NCI-H1417 treated with DMSO at 0.1 percent for 48 hours (cell line): Measurements from ENCODE around the gene SETD3.

ENCODE experiments used
- DNase-seq: peaks from one replicate; lab custom pipeline; 2025; lab: John Stamatoyannopoulos, UW

The SETD3 gene

GRCh38 chr14:99459481-99460100 is 21.1 kb downstream of the SETD3 start:
- no peak for DNase-seq

GRCh38 chr14:99454246-99454645 is 26.4 kb downstream of the SETD3 start:
- no peak for DNase-seq

- no peak for DNase-seq
Observed at GRCh38 chr14:99452968-99453367, 27.7 kb downstream of the SETD3 start.

- no peak for DNase-seq
Observed at GRCh38 chr14:99451234-99451633, 29.4 kb downstream of the SETD3 start.

- DNase-seq, result no peak
Observed at GRCh38 chr14:99450266-99450665, 30.4 kb downstream of the SETD3 start.

GRCh38 chr14:99447739-99448138 is 32.9 kb downstream of the SETD3 start:
- no peak for DNase-seq

GRCh38 chr14:99445931-99446330 is 34.7 kb downstream of the SETD3 start:
- no peak for DNase-seq

- no peak for DNase-seq
Observed at GRCh38 chr14:99441918-99442317, 38.7 kb downstream of the SETD3 start.

GRCh38 chr14:99441157-99441870 is 39.3 kb downstream of the SETD3 start:
- DNase-seq, result no peak

GRCh38 chr14:99440278-99440677 is 40.4 kb downstream of the SETD3 start:
- DNase-seq, result no peak

- DNase-seq, result no peak
Observed at GRCh38 chr14:99437706-99438105, 43.0 kb downstream of the SETD3 start.

- DNase-seq, result no peak
Observed at GRCh38 chr14:99436247-99437180, 44.1 kb downstream of the SETD3 start.

GRCh38 chr14:99435327-99435726 is 45.3 kb downstream of the SETD3 start:
- no peak for DNase-seq

GRCh38 chr14:99432485-99432884 is 48.2 kb downstream of the SETD3 start:
- no peak for DNase-seq

- no peak for DNase-seq
Observed at GRCh38 chr14:99431986-99432385, 48.7 kb downstream of the SETD3 start.

- no peak for DNase-seq
Observed at GRCh38 chr14:99430491-99430890, 50.2 kb downstream of the SETD3 start.

- no peak for DNase-seq
Observed at GRCh38 chr14:99427632-99428300, 52.9 kb downstream of the SETD3 start.

GRCh38 chr14:99426813-99427346 is 53.8 kb downstream of the SETD3 start:
- no peak for DNase-seq

- no peak for DNase-seq
Observed at GRCh38 chr14:99426265-99426664, 54.4 kb downstream of the SETD3 start.

GRCh38 chr14:99425272-99425681 is 55.4 kb downstream of the SETD3 start:
- no peak for DNase-seq

GRCh38 chr14:99424306-99424877 is 56.3 kb downstream of the SETD3 start:
- DNase-seq, result no peak

- DNase-seq, result no peak
Observed at GRCh38 chr14:99423434-99423833, 57.2 kb downstream of the SETD3 start.
